Vagina (tissue), 2 donors: Measurements from ENCODE around the gene SLC22A23. TPM values are rescaled to one million over a fixed set of nuclear protein-coding genes. Genes with fewer than 3 reads are reported as not detected.

Experiments
- DNase-seq, 2 donors: peaks; one replicate each; pipeline ENCODE4 v3.0.0-alpha.2; 2017; ENCODE audit errors: extremely low spot score in 2 of 2
- H3K27ac ChIP-seq: fragments of 200-600 bp; sonication (generic); one replicate; pipeline ENCODE4 v1.5.1; 2019
- H3K27me3 ChIP-seq: fragments of 200-600 bp; sonication (generic); one replicate; pipeline ENCODE4 v1.5.1; 2019
- H3K36me3 ChIP-seq, 2 donors: fragments of 200-600 bp; sonication (generic); one replicate each; pipeline ENCODE4 v1.5.1; 2017 to 2019
- H3K4me1 ChIP-seq: fragments of 200-600 bp; sonication (generic); one replicate; pipeline ENCODE4 v1.5.1; 2019
- H3K4me3 ChIP-seq, 2 donors: fragments of 200-600 bp; sonication (generic); 1 replicate in 1 of 2; 2 replicates in 1 of 2; pipeline ENCODE4 v1.5.1; 2016 to 2019
- H3K9me3 ChIP-seq: fragments of 200-600 bp; sonication (generic); one replicate; pipeline ENCODE4 v1.5.1; 2019
- CTCF ChIP-seq, 3 experiments: fragments of 450-650 bp in 2 of 3; fragments of 200-600 bp in 1 of 3; sonication (generic) in 1 of 3; IDR thresholded peaks; one replicate each; pipeline ENCODE4 v1.5.1; 2017 to 2019; ENCODE audit warnings: antibody characterized with exemption in 3 of 3, mild to moderate bottlenecking in 2 of 3, moderate library complexity in 2 of 3
- POLR2A ChIP-seq, 2 donors: fragments of 450-650 bp; IDR thresholded peaks; one replicate each; pipeline ENCODE4 v1.6.1; 2017; ENCODE audit warnings: antibody characterized with exemption in 2 of 2, mild to moderate bottlenecking in 2 of 2, moderate library complexity in 2 of 2
- POLR2AphosphoS5 ChIP-seq, 2 donors: sonication (generic); formaldehyde crosslinking; IDR thresholded peaks; one replicate each; pipeline ENCODE4 v1.9.0; 2017; ENCODE audit warnings: antibody characterized with exemption in 2 of 2, mild to moderate bottlenecking in 2 of 2, low read depth in 1 of 2; ENCODE audit not compliant: insufficient read depth in 1 of 2
- intact Hi-C: fragments of 100-400 bp; cut with DNase I; formaldehyde crosslinking; loops from one replicate; pipeline ENCODE4 v1.15.1; 2023
- total RNA-seq: library from RNA; depleted of rRNA; stranded (reverse); fragments of >200 nt; gene quantifications from one replicate; pipeline ENCODE4 v1.2.3, GENCODE V29; 2016

The SLC22A23 gene
- total RNA-seq, 1 donor from 2014 or later, result 40.5 TPM

GRCh38 chr6:3377536-3378397 is 79.1 kb downstream of the SLC22A23 start:
- no peak for DNase-seq
- H3K27me3 ChIP-seq, result no peaks in the 10 kb centered on the region
- intact Hi-C loops, result no loop called here
- no peak overlapping the region for H3K27ac ChIP-seq
- H3K36me3 ChIP-seq, result no peaks in the 10 kb centered on the region
- no peaks in the 10 kb centered on the region for H3K4me1 ChIP-seq
- no peaks in the 10 kb centered on the region for H3K9me3 ChIP-seq
- TF ChIP-seq POLR2AphosphoS5 (IDR thresholded peaks at IDR 0.05; ENCODE audit: insufficient read depth in 1 of 2, low read depth in 1 of 2), result no peak
- TF ChIP-seq CTCF (IDR thresholded peaks at IDR 0.05), result no peak
- no peak for TF ChIP-seq POLR2A (IDR thresholded peaks at IDR 0.05)
- H3K4me3 ChIP-seq, result no peak overlapping the region

GRCh38 chr6:3376893-3377535 is 79.8 kb downstream of the SLC22A23 start:
- DNase-seq, result no peak
- TF ChIP-seq CTCF (IDR thresholded peaks at IDR 0.05), result no peak
- no peak for TF ChIP-seq POLR2A (IDR thresholded peaks at IDR 0.05)
- no peak for TF ChIP-seq POLR2AphosphoS5 (IDR thresholded peaks at IDR 0.05; ENCODE audit: insufficient read depth in 1 of 2, low read depth in 1 of 2)
- Histone ChIP-seq H3K27ac (no peak overlapping the region), H3K4me1 (no peaks in the 10 kb centered on the region), H3K27me3 (no peaks in the 10 kb centered on the region), H3K9me3 (no peaks in the 10 kb centered on the region), H3K36me3 (no peaks in the 10 kb centered on the region), H3K4me3 (no peak overlapping the region)
- intact Hi-C loops, result no loop called here

- Histone ChIP-seq H3K4me1 (no peaks in the 10 kb centered on the region), H3K36me3 (no peaks in the 10 kb centered on the region), H3K27me3 (no peaks in the 10 kb centered on the region), H3K9me3 (no peaks in the 10 kb centered on the region), H3K27ac (no peak overlapping the region), H3K4me3 (no peak overlapping the region)
- TF ChIP-seq CTCF (IDR thresholded peaks at IDR 0.05) (no peak), POLR2AphosphoS5 (IDR thresholded peaks at IDR 0.05; ENCODE audit: insufficient read depth in 1 of 2, low read depth in 1 of 2) (no peak), POLR2A (IDR thresholded peaks at IDR 0.05) (no peak)
- intact Hi-C loops, result no loop called here
- no peak for DNase-seq
Observed at GRCh38 chr6:3376064-3376463, 80.8 kb downstream of the SLC22A23 start.

GRCh38 chr6:3373597-3374203 is 83.2 kb downstream of the SLC22A23 start:
- Histone ChIP-seq H3K4me3 (no peak overlapping the region), H3K27me3 (no peaks in the 10 kb centered on the region), H3K36me3 (no peaks in the 10 kb centered on the region), H3K27ac (no peak overlapping the region), H3K4me1 (no peaks in the 10 kb centered on the region), H3K9me3 (no peaks in the 10 kb centered on the region)
- intact Hi-C loops, result no loop called here
- no peak for DNase-seq
- no peak for TF ChIP-seq CTCF (IDR thresholded peaks at IDR 0.05)
- no peak for TF ChIP-seq POLR2AphosphoS5 (IDR thresholded peaks at IDR 0.05; ENCODE audit: insufficient read depth in 1 of 2, low read depth in 1 of 2)
- TF ChIP-seq POLR2A (IDR thresholded peaks at IDR 0.05), result no peak
